Mucosa of stomach (tissue), 1 donor: ENCODE results near the gene LIN37.

ENCODE experiments used
- H3K27me3 ChIP-seq: one replicate; pipeline ENCODE4 v1.7.0; 2013; ENCODE audit warnings: mild to moderate bottlenecking, low read length; ENCODE audit not compliant: control insufficient read depth, insufficient read depth
- H3K36me3 ChIP-seq: one replicate; pipeline ENCODE4 v1.7.0; 2013; ENCODE audit warnings: low read length; ENCODE audit not compliant: control insufficient read depth, insufficient read depth
- H3K4me1 ChIP-seq: one replicate; pipeline ENCODE4 v1.7.0; 2013; ENCODE audit warnings: mild to moderate bottlenecking, low read length; ENCODE audit not compliant: control insufficient read depth, insufficient read depth
- H3K4me3 ChIP-seq: one replicate; pipeline ENCODE4 v1.7.0; 2013; ENCODE audit warnings: low read length
- H3K9ac ChIP-seq: one replicate; pipeline ENCODE4 v1.7.0; 2013; ENCODE audit warnings: mild to moderate bottlenecking, low read length, moderate library complexity
- H3K9me3 ChIP-seq: one replicate; pipeline ENCODE4 v1.7.0; 2013; ENCODE audit warnings: mild to moderate bottlenecking, low read length, moderate library complexity; ENCODE audit not compliant: control insufficient read depth
- donor health status: Pancreatic carcinoma.

LIN37 gene

GRCh38 chr19:35777086-35777841 lies 28.9 kb downstream of the LIN37 start:
- H3K36me3 ChIP-seq: no peaks in the 10 kb centered on the region
- no peaks in the 10 kb centered on the region for H3K4me1 ChIP-seq
- no peaks in the 10 kb centered on the region for H3K27me3 ChIP-seq
- no peaks in the 10 kb centered on the region for H3K9me3 ChIP-seq
- H3K4me3 ChIP-seq: no peak overlapping the region
- H3K9ac ChIP-seq: no peak overlapping the region

- no peak overlapping the region for H3K9ac ChIP-seq
- no peaks in the 10 kb centered on the region for H3K36me3 ChIP-seq
- H3K4me1 ChIP-seq: no peaks in the 10 kb centered on the region
These were observed 29.6 kb downstream of the LIN37 start for GRCh38 chr19:35777961-35778360.

GRCh38 chr19:35779033-35779432 lies 30.7 kb downstream of the LIN37 start:
- Histone ChIP-seq H3K4me1 (no peaks in the 10 kb centered on the region), H3K9me3 (no peaks in the 10 kb centered on the region), H3K27me3 (no peaks in the 10 kb centered on the region), H3K4me3 (no peak overlapping the region), H3K9ac (no peak overlapping the region), H3K36me3 (no peaks in the 10 kb centered on the region)

More at GRCh38 chr19:35777961-35778360, 29.6 kb downstream of the LIN37 start:
- Histone ChIP-seq H3K4me3 (no peak overlapping the region), H3K9me3 (no peaks in the 10 kb centered on the region), H3K27me3 (no peaks in the 10 kb centered on the region)

- Histone ChIP-seq H3K9me3 (no peaks in the 10 kb centered on the region), H3K4me3 (no peak overlapping the region), H3K4me1 (no peaks in the 10 kb centered on the region), H3K9ac (no peak overlapping the region), H3K27me3 (no peaks in the 10 kb centered on the region), H3K36me3 (no peaks in the 10 kb centered on the region)
These were observed 31.7 kb downstream of the LIN37 start for GRCh38 chr19:35780058-35780457.

GRCh38 chr19:35780717-35781116 lies 32.3 kb downstream of the LIN37 start:
- Histone ChIP-seq H3K27me3 (no peaks in the 10 kb centered on the region), H3K4me1 (no peaks in the 10 kb centered on the region), H3K36me3 (no peaks in the 10 kb centered on the region), H3K9me3 (no peaks in the 10 kb centered on the region), H3K9ac (no peak overlapping the region), H3K4me3 (no peak overlapping the region)

GRCh38 chr19:35781650-35782049 lies 33.3 kb downstream of the LIN37 start:
- Histone ChIP-seq H3K4me1 (no peaks in the 10 kb centered on the region), H3K9me3 (no peaks in the 10 kb centered on the region), H3K4me3 (no peak overlapping the region), H3K27me3 (no peaks in the 10 kb centered on the region), H3K36me3 (no peaks in the 10 kb centered on the region), H3K9ac (no peak overlapping the region)

- H3K27me3 ChIP-seq: no peaks in the 10 kb centered on the region
- no peaks in the 10 kb centered on the region for H3K9me3 ChIP-seq
- H3K4me3 ChIP-seq: no peak overlapping the region
- H3K36me3 ChIP-seq: no peaks in the 10 kb centered on the region
- no peak overlapping the region for H3K9ac ChIP-seq
- H3K4me1 ChIP-seq: no peaks in the 10 kb centered on the region
These were observed 34.2 kb downstream of the LIN37 start for GRCh38 chr19:35782589-35782988.

GRCh38 chr19:35783469-35784434 lies 35.4 kb downstream of the LIN37 start:
- no peaks in the 10 kb centered on the region for H3K4me1 ChIP-seq
- H3K4me3 ChIP-seq: no peak overlapping the region
- no peaks in the 10 kb centered on the region for H3K9me3 ChIP-seq
- H3K36me3 ChIP-seq: no peaks in the 10 kb centered on the region
- no peak overlapping the region for H3K9ac ChIP-seq
- no peaks in the 10 kb centered on the region for H3K27me3 ChIP-seq

GRCh38 chr19:35784503-35785338 lies 36.3 kb downstream of the LIN37 start:
- Histone ChIP-seq H3K9me3 (no peaks in the 10 kb centered on the region), H3K27me3 (no peaks in the 10 kb centered on the region), H3K36me3 (no peaks in the 10 kb centered on the region), H3K9ac (no peak overlapping the region), H3K4me1 (no peaks in the 10 kb centered on the region), H3K4me3 (no peak overlapping the region)

GRCh38 chr19:35785339-35785627 lies 36.9 kb downstream of the LIN37 start:
- no peak overlapping the region for H3K9ac ChIP-seq
- no peaks in the 10 kb centered on the region for H3K36me3 ChIP-seq
- H3K9me3 ChIP-seq: no peaks in the 10 kb centered on the region
- H3K4me1 ChIP-seq: no peaks in the 10 kb centered on the region
- H3K4me3 ChIP-seq: no peak overlapping the region
- no peaks in the 10 kb centered on the region for H3K27me3 ChIP-seq

GRCh38 chr19:35786299-35787160 lies 38.2 kb downstream of the LIN37 start:
- no peak overlapping the region for H3K4me3 ChIP-seq
- H3K4me1 ChIP-seq: peaks cover 1% of the 10 kb centered on the region
- H3K9me3 ChIP-seq: no peaks in the 10 kb centered on the region
- no peaks in the 10 kb centered on the region for H3K27me3 ChIP-seq
- H3K9ac ChIP-seq: no peak overlapping the region
- no peaks in the 10 kb centered on the region for H3K36me3 ChIP-seq
